GM12878 (cell line): ENCODE measurements around the gene SYNJ2BP. TPM values are rescaled to one million over a fixed set of nuclear protein-coding genes. Genes with fewer than 3 reads are reported as not detected.

Source experiments
- ATAC-seq: fragments of 200-7000 bp; cut with Tn5 transposase; 3 replicates; pipeline ENCODE4 v1.9.1; 2020; ENCODE audit warnings: mild to moderate bottlenecking, moderate library complexity
- BruUV-seq: library from RNA; stranded (reverse); fragments of 400-500 nt; replicated peaks from 2 replicates; lab custom pipeline; 2021; lab: Mats Ljungman, UMichigan
- CTCF ChIA-PET: fragments of 300-600 bp; sonication (Branson Sonifier 250); formaldehyde crosslinking; extraction: SDS; loops from one replicate; lab custom pipeline; 2021; ENCODE audit warnings: inconsistent platforms; lab: Yijun Ruan, JAX
- POLR2A ChIA-PET: fragments of 350-600 bp; formaldehyde crosslinking; extraction: SDS; loops from one replicate; lab custom pipeline; 2021; ENCODE audit warnings: inconsistent platforms; lab: Charles Lee
- RAD21 ChIA-PET: fragments of 300-600 bp; sonication (Branson Sonifier 250); formaldehyde crosslinking; loops from one replicate; lab custom pipeline; 2023; ENCODE audit warnings: antibody characterized with exemption; ENCODE audit not compliant: unreplicated experiment; lab: Charles Lee
- SMC1A ChIA-PET: fragments of 300-600 bp; sonication (Branson Sonifier 250); formaldehyde crosslinking; loops from one replicate; lab custom pipeline; 2023; ENCODE audit not compliant: unreplicated experiment, uncharacterized antibody; lab: Charles Lee
- DNase-seq: peaks from one replicate; pipeline ENCODE4 v3.0.0-alpha.2; 2011; ENCODE audit warnings: low read depth, low spot score
- FAIRE-seq: peaks from 3 replicates; lab custom pipeline; 2011; peaks lifted over from hg19 to GRCh38; lab: Jason Lieb, UNC
- H2AFZ ChIP-seq: 2 replicates; pipeline ENCODE4 v1.6.0; 2011; ENCODE audit warnings: low read depth, low read length, control low read depth; ENCODE audit not compliant: control insufficient read depth
- H3K27ac ChIP-seq: 2 replicates; pipeline ENCODE4 v1.5.1; 2011; ENCODE audit warnings: control low read depth; ENCODE audit not compliant: control insufficient read depth, insufficient read depth
- H3K27me3 ChIP-seq, 2 experiments: replicated peaks in 1 of 2; 2 replicates each; pipeline versions ENCODE4 v1.6.0 to v1.6.1; 2011; ENCODE audit warnings: low read length in 1 of 2; ENCODE audit not compliant: control insufficient read depth in 2 of 2, insufficient read depth in 2 of 2
- H3K36me3 ChIP-seq, 2 experiments: 2 replicates each; pipeline ENCODE4 v1.5.1; 2011; ENCODE audit warnings: low read length in 1 of 2; ENCODE audit not compliant: control insufficient read depth in 2 of 2, insufficient read depth in 2 of 2
- H3K4me1 ChIP-seq: 2 replicates; pipeline ENCODE4 v1.6.1; 2011; ENCODE audit warnings: mild to moderate bottlenecking, low read length, moderate library complexity, mixed read lengths; ENCODE audit not compliant: control insufficient read depth, insufficient read depth
- H3K4me2 ChIP-seq: 2 replicates; pipeline ENCODE4 v1.6.0; 2011; ENCODE audit warnings: control low read depth; ENCODE audit not compliant: control insufficient read depth, insufficient read depth
- H3K4me3 ChIP-seq: fragments of 200-600 bp; sonication (generic); 2 replicates; pipeline ENCODE4 v1.5.1; 2016
- H3K79me2 ChIP-seq: 2 replicates; pipeline ENCODE4 v1.6.0; 2011; ENCODE audit warnings: low read length; ENCODE audit not compliant: control insufficient read depth, insufficient read depth
- H3K9ac ChIP-seq: 2 replicates; pipeline ENCODE4 v1.8.0; 2011; ENCODE audit warnings: low read length, control low read depth, mixed read lengths; ENCODE audit not compliant: control insufficient read depth, insufficient read depth
- H3K9me3 ChIP-seq: replicated peaks from 3 replicates; pipeline ENCODE4 v1.5.1; 2011; ENCODE audit warnings: mild to moderate bottlenecking, low read length; ENCODE audit not compliant: control insufficient read depth, insufficient read depth
- H4K20me1 ChIP-seq: 2 replicates; pipeline ENCODE4 v1.6.0; 2011; ENCODE audit not compliant: control insufficient read depth, insufficient read depth
- DPF2 ChIP-seq: fragments of 450-650 bp; IDR thresholded peaks from 2 replicates; pipeline ENCODE4 v1.6.1; 2017; ENCODE audit warnings: mild to moderate bottlenecking
- ETV6 ChIP-seq, 2 experiments: fragments of 450-650 bp in 1 of 2; IDR thresholded peaks in 1 of 2; conservative IDR thresholded peaks in 1 of 2; 2 replicates each; pipeline ENCODE4 v1.6.1; 2014; ENCODE audit warnings: antibody characterized with exemption in 1 of 2, borderline replicate concordance in 1 of 2, low read depth in 1 of 2, mild to moderate bottlenecking in 1 of 2, moderate library complexity in 1 of 2
- EZH2 ChIP-seq: IDR thresholded peaks from 2 replicates; pipeline ENCODE4 v1.6.1; 2012; ENCODE audit warnings: low read depth, mild to moderate bottlenecking, control low read depth, inconsistent platforms, low read length, borderline replicate concordance; ENCODE audit not compliant: control insufficient read depth
- HCFC1 ChIP-seq: fragments of 150-350 bp; IDR thresholded peaks from 2 replicates; pipeline ENCODE4 v1.6.1; 2014; ENCODE audit warnings: low read length
- KDM1A ChIP-seq: fragments of 200-600 bp; sonication (generic); IDR thresholded peaks from 2 replicates; pipeline ENCODE4 v1.6.1; 2016; ENCODE audit warnings: borderline replicate concordance
- RBBP5 ChIP-seq: fragments of 200-600 bp; sonication (generic); conservative IDR thresholded peaks from 2 replicates; pipeline ENCODE4 v1.6.1; 2016
- RFX5 ChIP-seq: IDR thresholded peaks from 2 replicates; pipeline ENCODE4 v1.6.1; 2011; ENCODE audit warnings: low read depth, low read length, improper control_type of control experiment
- TBL1XR1 ChIP-seq: IDR thresholded peaks from 2 replicates; pipeline ENCODE4 v1.6.1; 2012; ENCODE audit warnings: low read depth, low read length, improper control_type of control experiment
- WRNIP1 ChIP-seq: IDR thresholded peaks from 2 replicates; pipeline ENCODE4 v1.6.1; 2011; ENCODE audit warnings: low read depth, low read length, improper control_type of control experiment, borderline replicate concordance
- YY1 ChIP-seq: IDR thresholded peaks from 2 replicates; pipeline ENCODE4 v1.6.1; 2011; ENCODE audit warnings: low read depth, mild to moderate bottlenecking, low read length
- WGBS: methylation state at CpG from one replicate; pipeline ENCODE4 v1.1.6; 2016; ENCODE audit warnings: low lambda C conversion rate; ENCODE audit not compliant: insufficient replicate concordance, insufficient coverage; ENCODE audit errors: missing lambda C conversion rate; 5-methylcytosine and 5-hydroxymethylcytosine counted together
- in situ Hi-C: fragments of 300-500 bp; cut with MboI; formaldehyde crosslinking; loops from 9 replicates; pipeline ENCODE4 v1.14.3; 2018; ENCODE audit warnings: mixed read lengths
- intact Hi-C: fragments of 100-400 bp; cut with micrococcal nuclease; formaldehyde crosslinking; loops from one replicate; pipeline ENCODE4 v1.14.2; 2022; ENCODE audit not compliant: unreplicated experiment
- polyA plus RNA-seq, 11 experiments: library from polyadenylated mRNA; depleted of rRNA in 4 of 11; unstranded in 6 of 11; stranded (reverse) in 5 of 11; fragments of >200 nt; fragmentation: Nextera tagmentation in 4 of 11; fragmentation: Illumina TruSeq in 1 of 11; extraction: Ambion mirVana in 4 of 11; extraction: Trizol in 1 of 11; gene quantifications; 1 replicate in 1 of 11; 2 replicates in 10 of 11; pipeline versions ENCODE4 v1.2.1 to v1.2.3, GENCODE V29; 2011 to 2016; ENCODE audit warnings: inconsistent platforms in 2 of 11, missing spikeins in 2 of 11, low read depth in 1 of 11
- total RNA-seq, 4 experiments: library from RNA; depleted of rRNA in 3 of 4; stranded (reverse); fragments of >200 nt in 3 of 4; fragmentation: Illumina TruSeq in 1 of 4; extraction: Trizol in 1 of 4; gene quantifications; 2 replicates each; pipeline versions ENCODE4 v1.2.1 to v1.2.3, GENCODE V29; 2013 to 2021
- TF ChIP-seq, protein P1 (sequence below): fragments of 450-650 bp; IDR thresholded peaks from 2 replicates; pipeline ENCODE4 v1.6.1; 2016; ENCODE audit warnings: mild to moderate bottlenecking, moderate library complexity, borderline replicate concordance
- TF ChIP-seq, protein P2 (sequence below): fragments of 450-650 bp; IDR thresholded peaks from 2 replicates; pipeline ENCODE4 v1.6.1; 2018; ENCODE audit warnings: mild to moderate bottlenecking, low read depth, moderate library complexity; ENCODE audit not compliant: partially characterized antibody
- TF ChIP-seq, protein P3 (sequence below): fragments of 450-650 bp; IDR thresholded peaks from 2 replicates; pipeline ENCODE4 v1.6.1; 2017; ENCODE audit warnings: low read depth, mild to moderate bottlenecking, moderate library complexity

SYNJ2BP gene
- total and polyA plus RNA-seq, 10 of the 15 experiments (the other 5 are each of a cell fraction or from before 2014, with no cell fraction given): 8.0 to 27.5 (median 17.5) TPM

DNA sequence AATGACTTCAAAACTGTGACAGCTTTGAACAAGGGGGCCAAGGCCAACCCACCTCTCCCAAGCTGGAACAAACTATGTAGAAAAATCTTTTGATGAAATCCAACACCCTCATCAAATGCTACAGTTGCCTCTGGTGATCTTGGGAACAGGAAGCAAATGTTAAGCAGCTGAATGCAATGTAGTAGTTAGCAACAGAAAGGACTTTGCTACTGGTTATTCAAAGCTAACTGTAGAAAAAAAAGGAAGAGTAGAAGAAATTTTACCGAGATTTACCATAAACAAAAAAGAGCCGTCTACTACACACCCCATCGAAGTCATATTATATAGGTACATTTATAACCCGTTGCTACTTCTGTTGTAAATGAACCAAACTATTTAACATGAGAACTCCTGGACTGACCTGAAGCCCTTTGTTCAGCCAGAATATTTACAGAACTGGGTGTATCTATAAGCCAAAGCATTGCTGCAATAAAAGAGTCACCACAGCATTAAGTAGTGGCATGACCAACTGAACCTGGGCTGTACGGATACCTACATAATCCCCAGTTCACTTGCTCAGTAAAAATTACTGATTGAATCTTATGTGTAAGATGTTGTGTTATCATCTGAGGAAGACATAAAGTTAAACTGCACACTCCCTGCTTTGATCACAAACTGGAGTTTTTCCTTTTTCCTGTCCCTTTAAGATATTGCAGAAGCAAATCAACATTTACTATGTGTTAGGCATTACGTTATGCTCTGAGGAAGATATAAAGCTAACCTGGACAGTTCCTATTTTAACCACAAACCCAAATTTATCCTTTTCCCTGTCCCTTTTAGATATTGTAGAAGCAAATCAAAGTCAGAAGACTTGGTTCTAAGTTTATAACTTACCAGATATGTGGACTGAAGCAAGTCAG, 25.1 kb downstream of the SYNJ2BP start (continued):
- TF ChIP-seq, protein P1, sequence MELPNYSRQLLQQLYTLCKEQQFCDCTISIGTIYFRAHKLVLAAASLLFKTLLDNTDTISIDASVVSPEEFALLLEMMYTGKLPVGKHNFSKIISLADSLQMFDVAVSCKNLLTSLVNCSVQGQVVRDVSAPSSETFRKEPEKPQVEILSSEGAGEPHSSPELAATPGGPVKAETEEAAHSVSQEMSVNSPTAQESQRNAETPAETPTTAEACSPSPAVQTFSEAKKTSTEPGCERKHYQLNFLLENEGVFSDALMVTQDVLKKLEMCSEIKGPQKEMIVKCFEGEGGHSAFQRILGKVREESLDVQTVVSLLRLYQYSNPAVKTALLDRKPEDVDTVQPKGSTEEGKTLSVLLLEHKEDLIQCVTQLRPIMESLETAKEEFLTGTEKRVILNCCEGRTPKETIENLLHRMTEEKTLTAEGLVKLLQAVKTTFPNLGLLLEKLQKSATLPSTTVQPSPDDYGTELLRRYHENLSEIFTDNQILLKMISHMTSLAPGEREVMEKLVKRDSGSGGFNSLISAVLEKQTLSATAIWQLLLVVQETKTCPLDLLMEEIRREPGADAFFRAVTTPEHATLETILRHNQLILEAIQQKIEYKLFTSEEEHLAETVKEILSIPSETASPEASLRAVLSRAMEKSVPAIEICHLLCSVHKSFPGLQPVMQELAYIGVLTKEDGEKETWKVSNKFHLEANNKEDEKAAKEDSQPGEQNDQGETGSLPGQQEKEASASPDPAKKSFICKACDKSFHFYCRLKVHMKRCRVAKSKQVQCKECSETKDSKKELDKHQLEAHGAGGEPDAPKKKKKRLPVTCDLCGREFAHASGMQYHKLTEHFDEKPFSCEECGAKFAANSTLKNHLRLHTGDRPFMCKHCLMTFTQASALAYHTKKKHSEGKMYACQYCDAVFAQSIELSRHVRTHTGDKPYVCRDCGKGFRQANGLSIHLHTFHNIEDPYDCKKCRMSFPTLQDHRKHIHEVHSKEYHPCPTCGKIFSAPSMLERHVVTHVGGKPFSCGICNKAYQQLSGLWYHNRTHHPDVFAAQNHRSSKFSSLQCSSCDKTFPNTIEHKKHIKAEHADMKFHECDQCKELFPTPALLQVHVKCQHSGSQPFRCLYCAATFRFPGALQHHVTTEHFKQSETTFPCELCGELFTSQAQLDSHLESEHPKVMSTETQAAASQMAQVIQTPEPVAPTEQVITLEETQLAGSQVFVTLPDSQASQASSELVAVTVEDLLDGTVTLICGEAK: no peak

DNA sequence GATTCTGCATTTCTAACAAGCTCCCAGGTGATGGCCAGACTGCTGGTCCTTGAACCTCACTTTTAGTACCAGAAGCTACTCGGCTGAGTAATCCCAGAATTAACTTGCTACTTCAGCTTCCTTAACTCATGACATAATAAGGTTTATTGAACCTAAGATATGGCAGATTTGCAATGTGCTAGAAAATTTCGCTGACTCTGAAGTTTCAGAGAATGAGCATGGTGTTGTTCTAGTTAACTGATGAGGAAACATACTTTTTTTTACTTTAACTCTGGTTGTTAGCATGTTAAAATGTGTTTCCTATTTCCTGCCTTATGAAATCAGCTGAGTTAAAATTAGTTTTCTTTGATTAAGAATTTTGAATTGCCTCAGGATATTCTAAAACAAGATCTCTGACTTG, 34.4 kb downstream of the SYNJ2BP start:
- POLR2A ChIA-PET: no interaction called here
- Histone ChIP-seq H3K4me2 (no peak overlapping the region), H3K9me3 (no peaks in the 10 kb centered on the region), H3K79me2 (no peaks in the 10 kb centered on the region), H3K9ac (no peak overlapping the region), H2AFZ (no peak overlapping the region), H3K27ac (no peak overlapping the region), H3K36me3 (no peaks in the 10 kb centered on the region; a peak in 1 of 4 replicates), H3K27me3 (no peaks in the 10 kb centered on the region), H3K4me3 (no peak overlapping the region), H3K4me1 (no peaks in the 10 kb centered on the region), H4K20me1 (no peaks in the 10 kb centered on the region)
- WGBS: 46% methylated on average over 2 of the region's 2 CpGs
- BruUV-seq: no TSS peak
- FAIRE-seq (no peak), DNase-seq (no peak), ATAC-seq (no peak)
- RAD21 ChIA-PET: no interaction called here
- intact Hi-C loops (no loop called here), in situ Hi-C loops (no loop called here)
- CTCF ChIA-PET: no interaction called here
- SMC1A ChIA-PET: interaction anchor here (1.2 kb wide), 1 partner anchor 24 kb away, joined by 3 read pairs; the partner anchor contains the start of gene COX16
- TF ChIP-seq EZH2 (no peak), RBBP5 (no peak), DPF2 (no peak), TBL1XR1 (no peak), KDM1A (no peak), HCFC1 (no peak), WRNIP1 (no peak), RFX5 (no peak), YY1 (no peak), ETV6 (conservative IDR thresholded peaks at IDR 0.05 in 1 of 2, IDR thresholded peaks at IDR 0.05 in 1 of 2; ENCODE audit: borderline replicate concordance in 1 of 2, low read depth in 1 of 2) (no peak)
- TF ChIP-seq, protein P2, sequence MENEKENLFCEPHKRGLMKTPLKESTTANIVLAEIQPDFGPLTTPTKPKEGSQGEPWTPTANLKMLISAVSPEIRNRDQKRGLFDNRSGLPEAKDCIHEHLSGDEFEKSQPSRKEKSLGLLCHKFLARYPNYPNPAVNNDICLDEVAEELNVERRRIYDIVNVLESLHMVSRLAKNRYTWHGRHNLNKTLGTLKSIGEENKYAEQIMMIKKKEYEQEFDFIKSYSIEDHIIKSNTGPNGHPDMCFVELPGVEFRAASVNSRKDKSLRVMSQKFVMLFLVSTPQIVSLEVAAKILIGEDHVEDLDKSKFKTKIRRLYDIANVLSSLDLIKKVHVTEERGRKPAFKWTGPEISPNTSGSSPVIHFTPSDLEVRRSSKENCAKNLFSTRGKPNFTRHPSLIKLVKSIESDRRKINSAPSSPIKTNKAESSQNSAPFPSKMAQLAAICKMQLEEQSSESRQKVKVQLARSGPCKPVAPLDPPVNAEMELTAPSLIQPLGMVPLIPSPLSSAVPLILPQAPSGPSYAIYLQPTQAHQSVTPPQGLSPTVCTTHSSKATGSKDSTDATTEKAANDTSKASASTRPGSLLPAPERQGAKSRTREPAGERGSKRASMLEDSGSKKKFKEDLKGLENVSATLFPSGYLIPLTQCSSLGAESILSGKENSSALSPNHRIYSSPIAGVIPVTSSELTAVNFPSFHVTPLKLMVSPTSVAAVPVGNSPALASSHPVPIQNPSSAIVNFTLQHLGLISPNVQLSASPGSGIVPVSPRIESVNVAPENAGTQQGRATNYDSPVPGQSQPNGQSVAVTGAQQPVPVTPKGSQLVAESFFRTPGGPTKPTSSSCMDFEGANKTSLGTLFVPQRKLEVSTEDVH: no peak
- TF ChIP-seq, protein P3, sequence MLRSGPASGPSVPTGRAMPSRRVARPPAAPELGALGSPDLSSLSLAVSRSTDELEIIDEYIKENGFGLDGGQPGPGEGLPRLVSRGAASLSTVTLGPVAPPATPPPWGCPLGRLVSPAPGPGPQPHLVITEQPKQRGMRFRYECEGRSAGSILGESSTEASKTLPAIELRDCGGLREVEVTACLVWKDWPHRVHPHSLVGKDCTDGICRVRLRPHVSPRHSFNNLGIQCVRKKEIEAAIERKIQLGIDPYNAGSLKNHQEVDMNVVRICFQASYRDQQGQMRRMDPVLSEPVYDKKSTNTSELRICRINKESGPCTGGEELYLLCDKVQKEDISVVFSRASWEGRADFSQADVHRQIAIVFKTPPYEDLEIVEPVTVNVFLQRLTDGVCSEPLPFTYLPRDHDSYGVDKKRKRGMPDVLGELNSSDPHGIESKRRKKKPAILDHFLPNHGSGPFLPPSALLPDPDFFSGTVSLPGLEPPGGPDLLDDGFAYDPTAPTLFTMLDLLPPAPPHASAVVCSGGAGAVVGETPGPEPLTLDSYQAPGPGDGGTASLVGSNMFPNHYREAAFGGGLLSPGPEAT: no peak
